DOHH2 (cell line): ENCODE data around the gene RASAL2.

Source experiments
- CTCF ChIP-seq: fragments of 200-600 bp; sonication (generic); IDR thresholded peaks from one replicate; pipeline ENCODE4 v1.5.1; 2014; ENCODE audit warnings: antibody characterized with exemption, mild to moderate bottlenecking, low read depth, low read length; ENCODE audit not compliant: poor library complexity, severe bottlenecking
- EZH2phosphoT487 ChIP-seq: fragments of 200-600 bp; sonication (generic); IDR thresholded peaks from 2 replicates; pipeline ENCODE4 v1.6.1; 2017; ENCODE audit warnings: borderline replicate concordance, mild to moderate bottlenecking, antibody characterized with exemption, low read length, moderate library complexity, mixed read lengths

GRCh38 chr1:178126261-178126660, 32.4 kb downstream of the RASAL2 start:
- no peak for TF ChIP-seq CTCF
- TF ChIP-seq EZH2phosphoT487: no peak
